ENCODE results near the gene ATP6V0E2. TPM values are rescaled to one million over a fixed set of nuclear protein-coding genes. Genes with fewer than 3 reads are reported as not detected.

The ATP6V0E2 gene
- total RNA-seq, 6 experiments from 2014 or later, result 33.8 to 95.1 (median 70.9) TPM

GRCh38 chr7:149830997-149831740 is 42.6 kb upstream of the ATP6V0E2 start:
- TF ChIP-seq POLR2A (IDR thresholded peaks at IDR 0.05) (no peak), CTCF (IDR thresholded peaks at IDR 0.05) (no peak)
- intact Hi-C loops (cut with DNase I), result no loop called here

GRCh38 chr7:149831741-149832219 is 42.0 kb upstream of the ATP6V0E2 start:
- 69% methylated on average over 7 of the region's 9 CpGs for WGBS (ENCODE audit: insufficient coverage, low coverage, low lambda C conversion rate, missing lambda C conversion rate)
- ATAC-seq (peak in 1 of 4 donors; percentile 5), DNase-seq (no peak)
- Histone ChIP-seq H3K27me3 (no peaks in the 10 kb centered on the region), H3K4me3 (no peak overlapping the region), H3K27ac (no peak overlapping the region), H3K9me3 (no peaks in the 10 kb centered on the region), H3K4me1 (no peaks in the 10 kb centered on the region), H3K36me3 (no peaks in the 10 kb centered on the region)
- TF ChIP-seq POLR2A (IDR thresholded peaks at IDR 0.05) (no peak), CTCF (IDR thresholded peaks at IDR 0.05) (no peak)
- intact Hi-C loops (cut with DNase I), result no loop called here

More at GRCh38 chr7:149830997-149831740, 42.6 kb upstream of the ATP6V0E2 start:
- 57% methylated on average over 8 of the region's 11 CpGs for WGBS (ENCODE audit: insufficient coverage, low coverage, low lambda C conversion rate, missing lambda C conversion rate)
- Histone ChIP-seq H3K4me3 (no peak overlapping the region), H3K36me3 (no peaks in the 10 kb centered on the region), H3K27ac (no peak overlapping the region), H3K9me3 (no peaks in the 10 kb centered on the region), H3K4me1 (no peaks in the 10 kb centered on the region), H3K27me3 (no peaks in the 10 kb centered on the region)
- DNase-seq, result no peak
- no peak for ATAC-seq

DNA sequence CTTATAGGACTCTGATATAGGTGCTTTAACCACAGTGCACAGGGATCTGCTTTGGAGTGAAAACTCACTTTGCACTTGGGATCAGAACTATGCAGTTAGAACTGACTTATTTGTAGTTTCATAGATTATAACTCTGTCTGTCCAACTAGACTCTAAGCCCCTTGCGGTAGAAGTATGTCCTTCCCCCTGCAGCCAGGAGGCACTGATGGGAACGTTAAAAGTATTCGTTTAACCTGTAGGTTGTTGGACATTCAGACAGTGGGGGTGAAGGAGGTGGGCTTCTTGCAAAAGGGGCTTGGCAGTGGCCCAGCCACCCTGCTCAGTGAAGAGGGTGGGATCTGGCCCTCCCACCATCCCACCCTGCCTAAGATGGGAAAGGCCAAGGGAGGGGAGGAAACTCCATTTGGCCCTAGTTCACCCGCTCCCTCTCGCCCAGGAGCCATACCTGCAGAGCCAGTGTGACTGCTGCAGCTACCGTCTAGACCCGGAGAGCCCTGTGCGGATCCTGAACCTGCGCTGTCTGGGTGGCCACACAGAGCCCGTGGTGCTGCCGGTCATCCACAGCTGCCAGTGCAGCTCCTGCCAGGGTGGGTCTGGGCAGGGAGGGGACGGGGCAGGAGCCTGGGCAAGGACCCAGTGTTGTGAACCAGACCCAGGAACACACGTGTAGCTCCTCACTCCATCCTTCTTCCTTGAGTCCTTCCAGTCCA is 41.3 kb upstream of the ATP6V0E2 start:
- WGBS (ENCODE audit: insufficient coverage, low coverage, low lambda C conversion rate, missing lambda C conversion rate), result 39% methylated on average over 3 of the region's 13 CpGs
- Histone ChIP-seq H3K9me3 (no peaks in the 10 kb centered on the region), H3K36me3 (no peaks in the 10 kb centered on the region), H3K27ac (no peak overlapping the region), H3K4me1 (no peaks in the 10 kb centered on the region), H3K4me3 (no peak overlapping the region), H3K27me3 (no peaks in the 10 kb centered on the region)
- intact Hi-C loops (cut with DNase I), result no loop called here
- TF ChIP-seq CTCF (IDR thresholded peaks at IDR 0.05), result no peak
- TF ChIP-seq POLR2A (IDR thresholded peaks at IDR 0.05), result no peak
- no peak for DNase-seq
- ATAC-seq, result no peak

DNA sequence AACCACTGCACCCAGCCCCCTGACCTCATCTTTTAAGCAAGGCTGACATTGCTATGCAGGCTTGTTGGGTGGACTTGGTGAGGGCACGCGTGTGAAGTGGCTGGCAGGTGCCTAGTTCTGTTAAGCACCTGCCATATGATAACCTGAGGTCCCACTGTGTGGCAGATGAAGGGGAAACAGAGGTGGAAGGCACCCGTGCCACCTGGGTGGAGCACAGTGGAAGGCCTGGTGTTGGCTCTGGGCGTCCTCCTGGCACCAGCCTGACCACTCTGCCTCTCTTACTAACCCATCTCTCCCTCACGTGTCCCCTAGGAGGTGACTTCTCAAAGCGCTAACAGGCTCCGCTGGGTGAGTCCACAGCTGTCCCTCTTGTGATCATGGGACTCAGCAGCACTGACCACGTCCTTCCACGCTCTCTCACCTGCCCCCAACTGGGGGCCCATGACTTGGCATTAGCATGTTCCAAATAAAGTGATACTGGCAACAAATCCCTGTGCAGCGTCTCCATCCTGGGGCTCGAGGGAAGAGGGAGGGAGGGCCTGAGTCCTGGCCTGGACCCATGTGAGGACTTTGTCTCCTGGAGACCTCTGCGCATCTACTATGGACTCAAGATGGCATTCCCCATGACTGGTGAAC is 40.2 kb upstream of the ATP6V0E2 start:
- TF ChIP-seq CTCF (IDR thresholded peaks at IDR 0.05) (no peak), POLR2A (IDR thresholded peaks at IDR 0.05) (no peak)
- Histone ChIP-seq H3K4me3 (no peak overlapping the region), H3K36me3 (no peaks in the 10 kb centered on the region), H3K9me3 (no peaks in the 10 kb centered on the region), H3K4me1 (peaks cover 0 to 4% (median 0%) of the 10 kb centered on the region in 4 donors), H3K27ac (no peak overlapping the region), H3K27me3 (no peaks in the 10 kb centered on the region)
- DNase-seq (no peak), ATAC-seq (no peak)
- intact Hi-C loops (cut with DNase I), result no loop called here
- WGBS (ENCODE audit: insufficient coverage, low coverage, low lambda C conversion rate, missing lambda C conversion rate), result 86% methylated on average over 6 of the region's 12 CpGs

Measured in right lobe of liver (tissue), 6 donors.